ENCODE results near the gene RBMS1.

DNA sequence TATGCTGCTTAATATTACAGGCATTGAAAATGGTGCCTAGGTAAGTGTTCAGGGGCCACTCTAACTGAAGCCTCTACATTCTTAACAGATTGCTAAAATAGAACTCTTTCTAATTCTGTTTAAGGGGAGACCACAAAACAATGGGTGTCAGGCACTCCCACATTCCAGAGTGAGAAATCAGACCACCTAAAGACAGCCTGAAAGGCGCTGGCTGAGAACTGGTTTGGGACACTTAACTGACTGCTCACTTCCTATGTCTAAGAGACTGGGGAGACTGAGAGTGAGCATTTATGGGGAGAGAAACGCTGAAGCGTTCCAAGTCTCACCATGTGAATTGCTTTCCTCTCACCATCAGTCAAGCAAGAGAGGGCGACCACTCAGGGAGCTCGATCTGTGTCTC lies 184.7 kb downstream of the RBMS1 start:
- TF ChIP-seq, protein P1, sequence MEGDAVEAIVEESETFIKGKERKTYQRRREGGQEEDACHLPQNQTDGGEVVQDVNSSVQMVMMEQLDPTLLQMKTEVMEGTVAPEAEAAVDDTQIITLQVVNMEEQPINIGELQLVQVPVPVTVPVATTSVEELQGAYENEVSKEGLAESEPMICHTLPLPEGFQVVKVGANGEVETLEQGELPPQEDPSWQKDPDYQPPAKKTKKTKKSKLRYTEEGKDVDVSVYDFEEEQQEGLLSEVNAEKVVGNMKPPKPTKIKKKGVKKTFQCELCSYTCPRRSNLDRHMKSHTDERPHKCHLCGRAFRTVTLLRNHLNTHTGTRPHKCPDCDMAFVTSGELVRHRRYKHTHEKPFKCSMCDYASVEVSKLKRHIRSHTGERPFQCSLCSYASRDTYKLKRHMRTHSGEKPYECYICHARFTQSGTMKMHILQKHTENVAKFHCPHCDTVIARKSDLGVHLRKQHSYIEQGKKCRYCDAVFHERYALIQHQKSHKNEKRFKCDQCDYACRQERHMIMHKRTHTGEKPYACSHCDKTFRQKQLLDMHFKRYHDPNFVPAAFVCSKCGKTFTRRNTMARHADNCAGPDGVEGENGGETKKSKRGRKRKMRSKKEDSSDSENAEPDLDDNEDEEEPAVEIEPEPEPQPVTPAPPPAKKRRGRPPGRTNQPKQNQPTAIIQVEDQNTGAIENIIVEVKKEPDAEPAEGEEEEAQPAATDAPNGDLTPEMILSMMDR (IDR thresholded peaks at IDR 0.05) = no peak
- TF ChIP-seq POLR2AphosphoS5 (IDR thresholded peaks at IDR 0.05) = no peak
- no peak for TF ChIP-seq POLR2A (IDR thresholded peaks at IDR 0.05)

All from sigmoid colon (tissue), 4 donors.